GM21528 (cell line): Measurements from ENCODE around the gene LMOD1.
"Not testable (repeated sequence)": the region's sequence is repeated elsewhere in the genome, so short reads cannot be mapped to it uniquely, and the experiment has no call there.

ENCODE experiments used
- ATAC-seq: cut with Tn5 transposase; IDR thresholded peaks from one replicate; pipeline ENCODE4 v1.9.1; 2021; ENCODE audit warnings: mild to moderate bottlenecking, moderate library complexity; ENCODE audit not compliant: unreplicated experiment, low FRiP score

The LMOD1 gene

DNA sequence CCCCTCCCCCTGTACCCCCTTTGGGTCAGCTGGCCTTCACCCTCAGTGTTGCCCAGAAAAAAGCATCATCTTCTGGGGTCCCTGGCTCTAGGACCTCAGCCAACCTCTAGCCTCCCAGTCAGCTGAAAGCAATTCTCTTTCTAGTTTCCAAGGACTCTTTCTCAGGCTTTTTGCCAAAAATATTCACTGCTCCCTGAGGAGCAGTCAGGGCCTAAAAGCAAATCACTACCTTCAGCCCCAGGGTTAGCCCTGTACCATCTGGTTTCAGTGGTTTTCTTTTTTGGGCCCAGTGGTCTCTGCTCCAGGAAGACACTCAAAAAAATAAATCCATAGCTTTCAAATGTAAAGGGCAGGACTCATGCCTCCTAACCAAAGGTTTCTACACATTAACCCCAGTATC lies 3.1 kb upstream of the LMOD1 start:
- no peak for ATAC-seq

GRCh38 chr1:201947697-201948008 lies 1.3 kb upstream of the LMOD1 start:
- ATAC-seq = no peak

GRCh38 chr1:201945863-201946223 lies 505 bp downstream of the LMOD1 start:
- no peak for ATAC-seq

DNA sequence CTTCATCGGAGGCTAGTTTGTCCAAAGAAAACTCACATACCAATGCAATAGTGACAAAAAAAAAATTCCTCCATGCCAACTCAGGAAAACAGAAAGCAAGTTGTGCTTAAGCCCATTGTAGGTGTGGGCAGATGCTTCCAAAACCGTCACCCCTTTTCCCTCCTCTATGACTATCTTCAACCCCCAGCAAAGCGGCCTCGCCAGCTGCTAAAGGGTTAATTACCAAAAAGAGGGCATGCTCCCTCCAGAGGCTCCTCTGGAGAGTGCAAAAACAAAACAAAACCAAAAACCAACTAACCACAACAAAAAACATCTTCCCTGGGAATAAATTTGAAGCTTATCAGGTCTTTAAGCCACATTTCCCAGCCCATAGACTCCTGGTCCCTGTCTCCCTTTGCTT lies 1.2 kb downstream of the LMOD1 start:
- ATAC-seq = no peak

- ATAC-seq = no peak
Observed at GRCh38 chr1:201944639-201945038, 1.7 kb downstream of the LMOD1 start.

GRCh38 chr1:201944002-201944401 lies 2.3 kb downstream of the LMOD1 start:
- ATAC-seq = no peak

DNA sequence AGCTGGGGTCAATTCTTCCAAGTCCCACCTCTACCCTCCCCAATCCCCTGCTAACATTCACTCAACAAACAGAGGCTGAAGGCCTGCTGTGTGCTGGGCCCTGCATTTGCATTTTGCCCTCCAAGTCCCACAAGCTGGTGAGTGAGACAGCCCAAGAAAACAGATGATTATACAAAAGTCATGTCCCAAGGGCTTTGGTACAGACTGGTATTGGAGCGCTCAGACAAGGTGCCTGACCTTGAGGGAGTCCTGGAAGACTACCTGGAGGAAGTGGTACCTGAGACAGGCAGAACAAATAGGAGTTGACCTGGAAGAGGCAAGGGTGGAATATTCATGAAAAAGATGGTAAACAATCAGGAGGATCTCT lies 4.2 kb downstream of the LMOD1 start:
- no peak for ATAC-seq

DNA sequence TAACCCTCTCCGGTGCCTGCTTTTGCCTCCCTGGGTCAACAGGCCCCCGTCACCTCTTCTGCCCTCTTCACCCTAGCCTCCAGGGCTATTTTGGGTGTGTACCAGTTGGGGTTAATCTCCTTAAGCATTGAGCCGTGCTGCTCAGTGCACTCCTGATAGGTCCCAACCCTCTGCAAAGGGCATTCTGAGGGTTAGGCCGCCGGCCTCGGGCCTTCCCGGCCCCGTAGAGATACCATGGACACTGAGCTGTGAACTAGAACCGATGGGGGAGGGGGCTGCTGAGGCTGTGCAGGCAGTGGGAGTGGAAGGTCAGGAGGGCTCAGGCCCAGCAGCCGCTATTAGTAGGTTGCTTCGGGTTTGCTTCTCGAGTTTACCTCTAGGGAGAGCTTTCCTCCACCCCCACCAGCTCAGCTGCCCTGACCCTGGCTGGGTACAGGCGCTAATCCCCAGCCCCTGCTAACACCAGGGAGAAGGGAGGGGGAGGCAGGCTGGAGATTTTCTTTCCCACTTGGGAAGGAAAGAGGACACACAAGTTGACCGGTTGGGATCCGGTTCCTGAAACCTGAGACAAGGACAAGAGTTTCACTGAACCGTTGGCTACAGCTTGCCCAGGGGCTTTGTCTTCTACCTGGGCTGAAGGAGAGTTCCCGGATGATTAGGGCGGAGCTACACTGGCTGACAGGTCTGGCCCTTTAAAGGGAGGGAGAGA lies 4.8 kb downstream of the LMOD1 start:
- ATAC-seq = no peak

DNA sequence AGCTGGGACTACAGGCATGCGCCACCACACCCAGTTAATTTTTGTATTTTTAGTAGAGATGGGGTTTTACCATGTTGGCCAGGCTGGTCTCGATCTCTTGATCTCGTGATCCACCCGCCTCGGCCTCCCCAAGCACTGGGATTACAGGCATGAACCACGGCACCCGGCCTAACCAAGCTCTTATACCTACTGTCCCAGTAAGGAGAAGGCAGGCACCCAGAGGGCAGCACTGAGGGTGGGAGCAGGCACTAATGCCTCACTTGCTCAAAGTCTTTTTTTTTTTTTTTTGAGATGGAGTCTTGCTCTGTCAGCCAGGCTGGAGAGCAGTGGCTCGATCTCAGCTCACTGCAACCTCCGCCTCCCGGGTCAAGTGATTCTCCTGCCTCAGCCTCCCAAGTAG lies 6.0 kb downstream of the LMOD1 start:
- not testable (repeated sequence) for ATAC-seq

- no peak for ATAC-seq
Observed at GRCh38 chr1:201939574-201939973, 6.8 kb downstream of the LMOD1 start.

DNA sequence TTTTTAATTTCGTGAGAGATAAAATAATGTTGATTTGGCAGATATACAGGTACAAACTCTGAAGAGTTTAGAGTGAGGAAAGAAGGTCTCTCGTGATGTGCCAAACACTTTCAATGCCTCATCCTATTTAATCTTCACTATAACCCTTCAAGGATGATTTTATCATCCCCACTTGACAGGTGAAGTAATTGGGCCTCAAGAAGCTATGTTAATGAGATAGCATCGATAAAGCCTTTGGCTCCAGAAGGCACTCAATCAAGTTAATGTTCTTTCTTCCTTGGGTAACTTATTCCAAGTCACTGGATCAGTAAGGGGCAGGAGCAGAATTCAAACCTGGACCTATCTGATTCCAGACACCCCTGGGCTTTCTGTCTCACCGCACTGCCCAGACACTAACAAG lies 7.2 kb downstream of the LMOD1 start:
- no peak for ATAC-seq

- ATAC-seq = no peak
Observed at GRCh38 chr1:201938440-201939035, 7.8 kb downstream of the LMOD1 start.

- no peak for ATAC-seq
Observed at GRCh38 chr1:201937624-201938213, 8.6 kb downstream of the LMOD1 start.

DNA sequence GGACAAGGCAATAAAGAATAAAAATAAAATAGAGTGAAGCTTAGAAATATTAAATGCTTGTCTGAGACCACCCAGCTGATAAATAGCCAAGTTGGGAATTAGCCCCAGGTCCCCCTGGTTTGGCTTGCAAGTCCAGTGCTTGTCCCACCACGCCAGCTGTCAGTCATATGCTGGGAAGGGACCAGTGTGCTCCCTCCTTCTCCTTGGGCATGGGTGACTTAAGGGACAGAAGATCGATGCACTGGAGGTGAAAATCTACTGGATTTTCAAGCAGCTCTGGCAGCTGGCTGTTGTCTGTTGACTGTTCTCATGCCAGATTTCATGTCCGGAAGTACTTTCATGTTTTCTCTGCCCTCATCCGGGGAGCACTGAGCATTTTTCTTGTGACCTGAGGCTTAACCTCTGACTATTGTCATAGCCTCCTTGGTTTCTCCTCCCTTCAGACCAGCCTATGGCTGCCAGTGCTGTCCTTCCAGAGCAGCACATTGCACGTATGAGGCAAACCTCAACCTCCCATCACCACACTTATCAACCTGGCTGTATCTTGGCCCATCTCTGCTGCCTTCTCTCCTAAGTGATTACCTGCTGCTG lies 12.4 kb downstream of the LMOD1 start:
- no peak for ATAC-seq

- no peak for ATAC-seq
Observed at GRCh38 chr1:201930803-201931202, 15.5 kb downstream of the LMOD1 start.

- ATAC-seq = no peak
Observed at GRCh38 chr1:201930137-201930536, 16.2 kb downstream of the LMOD1 start.

DNA sequence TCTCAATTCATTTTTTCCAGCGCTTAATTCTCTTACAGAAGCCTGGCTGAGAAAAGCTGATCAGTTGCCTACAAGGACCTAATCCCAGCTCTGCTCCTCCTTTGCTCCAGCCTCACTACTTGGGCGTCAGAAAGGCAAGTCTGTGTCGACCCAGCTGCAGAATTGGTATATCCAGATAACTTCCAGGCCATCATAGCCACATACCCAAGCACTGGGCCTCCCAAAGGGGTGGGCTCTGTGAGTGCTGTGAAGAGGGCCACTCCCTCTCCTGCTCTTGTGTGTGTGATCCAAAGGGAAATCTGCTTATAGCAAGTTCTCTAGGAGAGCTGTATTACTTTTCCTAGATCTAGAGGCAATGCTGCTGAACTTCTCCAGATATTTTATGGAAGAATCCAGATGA lies 18.1 kb downstream of the LMOD1 start:
- ATAC-seq = no peak

- ATAC-seq = no peak
Observed at GRCh38 chr1:201925981-201926645, 20.2 kb downstream of the LMOD1 start.

- no peak for ATAC-seq
Observed at GRCh38 chr1:201925301-201925567, 21.1 kb downstream of the LMOD1 start.

DNA sequence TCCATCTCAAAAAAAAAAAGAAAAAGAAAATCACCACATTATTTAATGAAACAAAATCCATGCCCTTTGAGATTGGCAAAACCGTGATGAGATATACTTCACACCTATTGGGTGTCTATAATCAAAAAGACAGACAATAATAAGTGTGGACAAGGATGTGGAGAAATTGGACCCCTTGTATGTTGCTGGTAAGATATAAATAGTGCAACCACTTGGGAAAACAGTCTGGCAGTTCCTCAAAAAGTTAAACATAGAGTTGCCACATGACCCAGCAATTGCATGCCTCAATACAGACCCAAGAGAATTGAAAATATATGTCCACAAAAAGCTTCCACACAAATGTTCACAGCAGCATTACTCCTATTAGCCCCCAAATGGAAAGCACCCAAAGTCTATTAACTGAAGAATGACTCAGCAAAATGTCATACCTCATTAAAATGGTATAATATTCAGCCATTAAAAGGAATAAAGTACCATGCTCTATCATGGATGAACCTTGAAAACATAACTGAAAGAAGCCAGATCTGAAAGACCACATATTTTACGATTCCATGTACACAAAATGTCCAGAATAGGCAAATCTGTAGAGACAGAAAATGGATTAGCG lies 24.3 kb downstream of the LMOD1 start:
- no peak for ATAC-seq

GRCh38 chr1:201918343-201918742 lies 28.0 kb downstream of the LMOD1 start:
- ATAC-seq = no peak
